GM21825 (cell line): ENCODE data around the gene DDX3X.
"Not testable (repeated sequence)": the region's sequence is repeated elsewhere in the genome, so short reads cannot be mapped to it uniquely, and the experiment has no call there.

Source experiments
- ATAC-seq: cut with Tn5 transposase; IDR thresholded peaks from one replicate; pipeline ENCODE4 v1.9.1; 2021; ENCODE audit warnings: mild to moderate bottlenecking, moderate library complexity; ENCODE audit not compliant: unreplicated experiment

Gene DDX3X

GRCh38 chrX:41333744-41334362, at the start of gene DDX3X:
TSS of gene DDX3X (plus strand) at chrX:41334162. CDS start at chrX:41334253, 91 bp downstream.
- peak; percentile 42 for ATAC-seq

GRCh38 chrX:41285928-41286327, 48.0 kb upstream of the DDX3X start:
- ATAC-seq = not testable (repeated sequence)

- ATAC-seq = no peak
Observed at GRCh38 chrX:41288641-41289040, 45.3 kb upstream of the DDX3X start.

DNA sequence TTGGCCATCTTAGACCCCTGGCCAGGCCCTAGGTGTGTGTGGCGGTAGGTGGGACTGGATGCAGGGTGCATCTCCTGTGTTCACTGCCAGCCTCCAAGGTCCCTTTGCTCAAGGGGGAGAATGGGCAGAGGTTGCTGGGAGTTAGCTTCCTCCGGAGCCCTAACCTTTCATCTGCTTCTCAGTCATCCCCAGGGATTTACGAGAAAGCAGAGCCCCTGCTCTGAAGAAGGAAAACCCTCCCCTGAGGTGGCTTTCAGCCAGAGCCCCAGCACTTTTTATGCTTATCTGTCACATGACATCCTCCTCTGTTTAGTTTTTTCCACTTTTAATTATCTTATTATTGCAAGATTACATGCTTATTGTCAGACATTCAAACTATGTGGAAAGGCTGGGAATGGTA, 44.9 kb upstream of the DDX3X start:
- ATAC-seq = no peak

DNA sequence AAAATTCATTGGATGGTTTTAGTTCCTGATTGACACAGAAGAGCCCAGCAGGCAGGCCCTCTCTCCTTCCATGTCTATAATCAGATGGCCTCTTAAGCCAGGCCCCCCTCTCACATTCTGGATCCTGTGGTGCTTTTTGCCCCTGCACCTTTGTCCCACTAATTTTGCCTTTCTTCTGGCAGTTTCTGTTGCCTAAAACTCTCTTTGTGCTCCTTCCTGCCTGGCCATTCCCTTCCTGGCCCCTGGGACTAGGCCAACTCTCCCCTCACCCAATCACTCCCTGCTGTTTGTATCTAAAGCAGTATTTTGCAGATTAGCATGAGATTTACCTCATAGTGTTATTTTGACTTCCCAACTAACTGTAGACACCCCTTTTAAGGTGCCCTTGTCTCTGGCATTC, 42.7 kb upstream of the DDX3X start:
- no peak for ATAC-seq

DNA sequence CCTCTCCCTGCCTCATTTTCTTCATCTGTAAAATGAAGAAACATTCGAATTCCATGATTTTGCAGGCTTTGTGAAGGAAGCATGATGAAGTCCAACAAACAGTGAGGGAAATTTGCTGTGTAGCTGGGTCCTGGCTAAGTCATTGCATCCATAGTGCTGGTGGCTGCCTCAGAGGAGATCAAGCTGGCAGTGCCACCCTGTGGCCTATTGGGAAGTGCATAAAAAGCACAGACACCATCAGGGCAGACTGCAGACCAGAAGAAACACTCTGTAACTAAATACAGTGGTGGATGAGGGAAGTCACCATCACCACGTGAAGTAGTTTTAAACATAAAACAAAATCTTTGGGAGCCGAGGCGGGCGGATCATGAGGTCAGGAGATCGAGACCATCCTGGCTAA, 40.7 kb upstream of the DDX3X start:
- ATAC-seq = no peak

GRCh38 chrX:41300758-41301437, 33.1 kb upstream of the DDX3X start:
- no peak for ATAC-seq

GRCh38 chrX:41301438-41301824, 32.5 kb upstream of the DDX3X start:
- ATAC-seq = peak; percentile 46

- no peak for ATAC-seq
Observed at GRCh38 chrX:41302370-41302769, 31.6 kb upstream of the DDX3X start.

DNA sequence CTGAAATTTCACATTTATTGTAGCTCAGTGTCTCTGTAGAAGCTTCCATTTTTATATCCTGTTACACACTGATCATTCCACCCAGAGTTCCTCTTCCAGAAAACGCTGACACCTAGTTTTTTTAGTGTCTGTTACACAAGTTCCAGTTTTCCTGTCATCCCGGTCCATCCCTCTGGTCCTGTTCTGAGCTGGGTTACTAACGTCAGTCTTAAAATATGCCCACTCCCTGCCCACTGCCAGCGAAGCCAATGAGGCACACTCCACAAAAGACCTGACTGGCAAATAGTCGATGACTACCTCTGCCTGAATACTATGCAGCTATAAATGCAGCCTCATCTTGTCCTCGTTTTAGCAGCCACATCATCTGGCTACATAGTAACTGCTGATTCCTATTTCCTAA, 30.9 kb upstream of the DDX3X start:
- ATAC-seq = no peak

- ATAC-seq = no peak
Observed at GRCh38 chrX:41304178-41304577, 29.8 kb upstream of the DDX3X start.

GRCh38 chrX:41308884-41309647, 24.9 kb upstream of the DDX3X start:
- no peak for ATAC-seq

GRCh38 chrX:41312786-41313185, 21.2 kb upstream of the DDX3X start:
- no peak for ATAC-seq

- no peak for ATAC-seq
Observed at GRCh38 chrX:41313419-41313818, 20.5 kb upstream of the DDX3X start.

DNA sequence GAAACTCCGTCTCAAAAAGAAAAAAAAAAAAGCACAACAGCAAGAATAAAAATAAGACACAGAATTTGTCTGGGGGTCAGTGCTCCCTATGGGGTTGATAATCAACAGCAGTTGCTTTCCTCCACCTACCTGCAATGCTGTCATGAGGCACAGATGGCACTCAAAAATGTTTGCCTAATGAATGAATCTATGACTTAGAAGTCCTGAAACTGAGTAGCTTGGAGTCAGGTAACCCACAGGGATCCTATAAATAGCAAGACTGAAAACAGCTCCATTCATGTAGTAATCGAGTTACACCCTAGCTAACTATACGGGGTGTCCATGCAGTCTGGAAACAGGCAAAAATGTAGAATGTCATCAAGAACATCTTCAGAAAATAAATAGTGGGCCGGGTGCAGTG, 19.8 kb upstream of the DDX3X start:
- ATAC-seq = no peak

GRCh38 chrX:41314881-41315280, 19.1 kb upstream of the DDX3X start:
- ATAC-seq = no peak

GRCh38 chrX:41316266-41316665, 17.7 kb upstream of the DDX3X start:
- not testable (repeated sequence) for ATAC-seq

DNA sequence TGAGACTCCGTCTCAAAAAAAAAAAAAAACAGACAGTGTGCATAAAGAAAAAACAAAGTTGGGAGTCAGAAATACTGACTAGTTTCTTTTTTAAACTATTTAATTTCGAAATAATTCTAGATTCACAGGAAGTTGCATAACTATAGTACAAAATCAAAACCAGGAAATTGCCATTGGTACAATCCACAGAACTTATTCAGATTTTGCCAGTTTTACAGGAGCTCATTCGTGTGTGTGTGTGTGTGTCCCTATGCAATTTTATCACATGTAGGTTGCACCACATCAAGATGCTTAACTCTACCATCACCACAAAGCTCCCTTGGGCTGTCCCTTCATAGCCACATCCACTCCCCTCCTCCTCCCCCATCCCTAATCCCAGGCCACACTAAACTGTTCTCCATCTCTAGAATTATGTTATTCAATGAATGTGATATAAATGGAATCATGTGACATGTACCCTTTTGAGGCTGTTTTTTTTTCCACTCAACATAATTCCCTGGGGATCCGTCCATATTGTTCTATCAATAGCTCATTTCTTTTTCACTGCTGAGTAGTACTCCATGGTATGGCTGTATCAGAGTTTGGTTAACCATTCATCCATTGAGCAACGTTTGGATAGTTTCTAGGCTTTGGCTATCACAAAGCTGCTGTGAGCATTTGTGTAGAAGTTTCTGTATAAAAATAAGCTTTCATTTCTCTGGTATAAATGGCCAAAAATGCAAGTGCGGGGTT, 16.3 kb upstream of the DDX3X start:
- ATAC-seq = no peak

DNA sequence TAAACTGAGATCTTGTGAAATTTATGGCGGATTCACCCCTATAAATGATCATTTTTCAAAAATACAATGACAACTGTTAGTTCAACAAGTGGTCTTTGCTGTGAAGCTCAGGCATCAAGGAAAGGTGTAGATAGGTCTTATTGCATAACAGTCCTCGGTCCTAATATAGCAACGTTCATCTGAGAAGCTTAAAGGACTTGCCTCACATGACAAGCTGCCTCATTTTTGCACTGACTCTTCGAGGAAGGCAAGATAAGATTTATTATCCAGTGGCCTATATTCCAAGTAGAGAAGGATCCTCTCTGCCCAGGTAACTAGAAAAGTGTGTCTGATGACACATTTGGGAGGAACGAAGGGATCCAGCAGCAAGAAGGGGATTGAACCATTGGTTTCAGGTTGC, 13.6 kb upstream of the DDX3X start:
- no peak for ATAC-seq

DNA sequence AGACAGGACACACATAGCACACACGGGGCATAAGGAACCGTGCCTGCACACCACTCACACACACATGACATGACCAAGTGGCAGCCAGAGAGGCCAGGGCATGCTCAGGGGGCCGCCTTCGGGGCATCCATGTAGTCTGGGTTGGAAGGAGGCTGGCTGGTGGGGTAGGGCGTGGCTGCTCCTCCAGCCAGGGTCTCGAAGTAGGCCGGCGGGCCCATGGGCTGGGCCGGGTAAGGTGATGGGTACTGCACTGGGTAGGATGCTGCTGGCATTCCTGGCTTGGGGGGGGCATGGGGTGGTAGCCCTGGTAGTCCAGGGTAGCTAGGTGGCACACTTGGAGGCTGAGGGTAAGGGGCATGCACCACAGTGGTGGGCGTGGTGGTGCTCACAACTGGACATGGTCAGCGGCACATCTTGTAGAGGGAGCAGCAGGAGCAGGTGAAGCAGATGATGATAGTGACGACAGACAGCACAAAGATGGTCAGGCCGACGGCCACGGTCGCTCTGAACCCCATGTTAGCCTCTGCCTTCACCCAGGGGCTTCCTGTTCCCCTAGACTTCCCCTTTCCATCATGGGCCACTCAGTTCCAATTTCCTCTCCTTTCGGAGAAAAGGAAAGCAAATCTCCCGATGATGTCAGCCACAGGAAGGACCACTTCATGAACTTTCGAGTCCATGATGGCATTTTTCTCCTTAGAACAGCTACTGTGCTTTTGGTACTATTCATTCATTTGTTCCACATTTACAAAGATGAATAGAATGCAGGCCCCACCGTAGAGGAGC, 10.9 kb upstream of the DDX3X start:
- ATAC-seq = no peak

- no peak for ATAC-seq
Observed at GRCh38 chrX:41326431-41326830, 7.5 kb upstream of the DDX3X start.
